K562 (cell line): ENCODE data around the gene MAST4. TPM values are rescaled to one million over a fixed set of nuclear protein-coding genes. Genes with fewer than 3 reads are reported as not detected.

ENCODE experiments used
- ATAC-seq: fragments of 200-7000 bp; cut with Tn5 transposase; 3 replicates; pipeline ENCODE4 v1.9.1; 2020; ENCODE audit warnings: moderate library complexity
- BruUV-seq: library from RNA; stranded (reverse); fragments of 400-500 nt; replicated peaks from 2 replicates; lab custom pipeline; 2021; lab: Mats Ljungman, UMichigan
- CTCF ChIA-PET: fragments of 300-600 bp; formaldehyde crosslinking; extraction: SDS; loops from one replicate; lab custom pipeline; 2021; ENCODE audit warnings: low intra/inter-chr PET ratio; lab: Yijun Ruan, JAX
- POLR2A ChIA-PET: fragments of 300-600, 350-650 bp; sonication (Branson Sonifier 250); formaldehyde crosslinking; extraction: SDS; loops from one replicate; lab custom pipeline; 2021; ENCODE audit warnings: antibody characterized with exemption, inconsistent platforms; lab: Yijun Ruan, JAX
- DNase-seq, 4 experiments: peaks; one replicate each; pipeline versions ENCODE4 v3.0.0 to v3.0.0-alpha.2; 2011 to 2018; ENCODE audit warnings: low spot score in 3 of 4, mixed read lengths in 3 of 4; ENCODE audit errors: extremely low read depth in 1 of 4
- FAIRE-seq: peaks from 2 replicates; lab custom pipeline; 2011; peaks lifted over from hg19 to GRCh38; lab: Jason Lieb, UNC
- H2AFZ ChIP-seq: 2 replicates; pipeline ENCODE4 v1.6.0; 2011; ENCODE audit warnings: low read depth, low read length, control low read depth, inconsistent platforms
- H3K27ac ChIP-seq: fragments of 200-600 bp; 3 replicates; pipeline ENCODE4 v1.8.0; 2011; ENCODE audit warnings: low read depth, mild to moderate bottlenecking, control low read depth, inconsistent platforms, low read length, moderate library complexity, mixed read lengths; ENCODE audit errors: extremely low read depth
- H3K27me3 ChIP-seq, 2 experiments: fragments of 300-600 bp in 1 of 2; 2 replicates in 1 of 2; 3 replicates in 1 of 2; pipeline versions ENCODE4 v1.6.0 to v1.8.0; 2011; ENCODE audit warnings: inconsistent platforms in 2 of 2, low read length in 2 of 2, mild to moderate bottlenecking in 1 of 2, mixed read lengths in 1 of 2, moderate library complexity in 1 of 2; ENCODE audit not compliant: control insufficient read depth in 2 of 2, insufficient read depth in 2 of 2
- H3K36me3 ChIP-seq: fragments of 300-600 bp; 3 replicates; pipeline ENCODE4 v1.8.0; 2011; ENCODE audit warnings: mild to moderate bottlenecking, low read length, inconsistent platforms; ENCODE audit not compliant: control insufficient read depth, insufficient read depth
- H3K4me1 ChIP-seq, 2 experiments: fragments of 200-600 bp in 1 of 2; replicated peaks in 1 of 2; 2 replicates in 1 of 2; 3 replicates in 1 of 2; pipeline versions ENCODE4 v1.5.1 to v1.8.0; 2011; ENCODE audit warnings: inconsistent platforms in 2 of 2, low read length in 2 of 2, mild to moderate bottlenecking in 1 of 2, mixed read lengths in 1 of 2, moderate library complexity in 1 of 2; ENCODE audit not compliant: control insufficient read depth in 2 of 2, insufficient read depth in 2 of 2
- H3K4me2 ChIP-seq: 2 replicates; pipeline ENCODE4 v1.6.1; 2011; ENCODE audit warnings: low read length, control low read depth, inconsistent platforms, mixed read lengths; ENCODE audit not compliant: insufficient read depth
- H3K4me3 ChIP-seq: fragments of 200-600 bp; sonication (generic), shearing (Covaris generic); 2 replicates; pipeline ENCODE4 v1.5.1; 2016; ENCODE audit warnings: control low read depth, inconsistent platforms
- H3K79me2 ChIP-seq: fragments of 200-600 bp; 3 replicates; pipeline ENCODE4 v1.8.0; 2011; ENCODE audit warnings: low read length, inconsistent platforms; ENCODE audit not compliant: control insufficient read depth, insufficient read depth
- H3K9ac ChIP-seq, 2 experiments: 2 replicates each; pipeline versions ENCODE4 v1.6.0 to v1.6.1; 2011; ENCODE audit warnings: low read depth in 2 of 2, low read length in 2 of 2, control low read depth in 1 of 2, inconsistent platforms in 1 of 2, mild to moderate bottlenecking in 1 of 2, mixed read lengths in 1 of 2; ENCODE audit not compliant: insufficient read depth in 1 of 2
- H3K9me1 ChIP-seq: one replicate; pipeline ENCODE4 v1.6.0; 2011; ENCODE audit warnings: inconsistent platforms, mild to moderate bottlenecking, low read length, moderate library complexity; ENCODE audit not compliant: control insufficient read depth, insufficient read depth
- H3K9me3 ChIP-seq: replicated peaks from 2 replicates; pipeline ENCODE4 v1.5.1; 2011; ENCODE audit warnings: low read depth, low read length, inconsistent platforms; ENCODE audit not compliant: control insufficient read depth, insufficient read depth
- H4K20me1 ChIP-seq: replicated peaks from 2 replicates; pipeline ENCODE4 v1.6.1; 2011; ENCODE audit warnings: low read length, inconsistent platforms, mixed read lengths; ENCODE audit not compliant: control insufficient read depth, insufficient read depth
- CBFB ChIP-seq: sonication (generic); formaldehyde crosslinking; IDR thresholded peaks from 2 replicates; pipeline ENCODE4 v1.4.0; 2020; ENCODE audit warnings: mild to moderate bottlenecking, missing genetic modification reagents
- ZNF121 ChIP-seq: sonication (generic); formaldehyde crosslinking; conservative IDR thresholded peaks from 2 replicates; pipeline ENCODE4 v1.8.0; 2022; ENCODE audit warnings: missing genetic modification reagents
- ZNF668 ChIP-seq: fragments of 250-450 bp; sonication (Bioruptor Pico); IDR thresholded peaks from 2 replicates; pipeline ENCODE4 v1.8.0; 2022; ENCODE audit warnings: mild to moderate bottlenecking, inconsistent platforms
- ZNF764 ChIP-seq: fragments of 250-450 bp; sonication (Bioruptor Pico); IDR thresholded peaks from 2 replicates; pipeline ENCODE4 v1.4.0; 2020; ENCODE audit warnings: low read depth, mild to moderate bottlenecking, moderate library complexity
- ZNF785 ChIP-seq: fragments of 250-450 bp; sonication (Bioruptor Pico); IDR thresholded peaks from 2 replicates; pipeline ENCODE4 v1.4.0; 2020; ENCODE audit warnings: mild to moderate bottlenecking
- WGBS: fragments of 100-300 bp; shearing (Covaris generic); methylation state at CpG from one replicate; pipeline ENCODE4 v1.1.6; 2016; ENCODE audit warnings: low coverage, mixed read lengths; ENCODE audit not compliant: insufficient coverage; ENCODE audit errors: missing lambda C conversion rate; 5-methylcytosine and 5-hydroxymethylcytosine counted together
- in situ Hi-C: fragments of 300-500 bp; cut with MboI; formaldehyde crosslinking; loops from 4 replicates; pipeline ENCODE4 v1.15.0; 2018; ENCODE audit warnings: inconsistent platforms, mixed read lengths
- intact Hi-C: fragments of 100-400 bp; cut with micrococcal nuclease; formaldehyde crosslinking; loops from 2 replicates; pipeline ENCODE4 v1.14.2; 2022
- polyA plus RNA-seq, 8 experiments: library from polyadenylated mRNA; depleted of rRNA in 4 of 8; stranded (reverse) in 5 of 8; unstranded in 3 of 8; fragments of >200 nt; fragmentation: Nextera tagmentation in 2 of 8; fragmentation: Illumina TruSeq in 1 of 8; extraction: Ambion mirVana in 2 of 8; extraction: Trizol in 1 of 8; gene quantifications; 2 replicates each; pipeline versions ENCODE4 v1.2.1 to v1.2.3, GENCODE V29; 2011 to 2014; ENCODE audit warnings: inconsistent platforms in 1 of 8, missing spikeins in 1 of 8
- total RNA-seq, 7 experiments: library from RNA; depleted of rRNA in 6 of 7; stranded (reverse); fragments of >200 nt in 6 of 7; fragmentation: Illumina TruSeq in 2 of 7; extraction: Trizol in 2 of 7; gene quantifications; 2 replicates each; pipeline versions ENCODE4 v1.2.1 to v1.2.3, GENCODE V29; 2011 to 2021; ENCODE audit warnings: low replicate concordance in 1 of 7
- TF ChIP-seq, protein P1 (sequence below): fragments of 250-450 bp; sonication (Bioruptor Pico); IDR thresholded peaks from 2 replicates; pipeline ENCODE4 v1.4.0; 2020
- TF ChIP-seq, protein P2 (sequence below): sonication (generic); formaldehyde crosslinking; IDR thresholded peaks from 2 replicates; pipeline ENCODE4 v1.8.1; 2023; ENCODE audit warnings: mild to moderate bottlenecking, missing genetic modification reagents, moderate library complexity
- TF ChIP-seq, protein P3 (sequence below): fragments of 250-450 bp; sonication (Bioruptor Pico); IDR thresholded peaks from 2 replicates; pipeline ENCODE4 v1.8.0; 2022; ENCODE audit warnings: moderate library complexity, mild to moderate bottlenecking, inconsistent platforms
- TF ChIP-seq, protein P4 (sequence below): sonication (generic); formaldehyde crosslinking; IDR thresholded peaks from 2 replicates; pipeline ENCODE4 v1.8.0; 2022; ENCODE audit warnings: missing genetic modification reagents, mild to moderate bottlenecking, moderate library complexity, borderline replicate concordance

The MAST4 gene
- total and polyA plus RNA-seq, 9 of the 15 experiments (the other 6 are each of a cell fraction or from before 2014, with no cell fraction given), result 0.88 to 10.1 (median 5.2) TPM

DNA sequence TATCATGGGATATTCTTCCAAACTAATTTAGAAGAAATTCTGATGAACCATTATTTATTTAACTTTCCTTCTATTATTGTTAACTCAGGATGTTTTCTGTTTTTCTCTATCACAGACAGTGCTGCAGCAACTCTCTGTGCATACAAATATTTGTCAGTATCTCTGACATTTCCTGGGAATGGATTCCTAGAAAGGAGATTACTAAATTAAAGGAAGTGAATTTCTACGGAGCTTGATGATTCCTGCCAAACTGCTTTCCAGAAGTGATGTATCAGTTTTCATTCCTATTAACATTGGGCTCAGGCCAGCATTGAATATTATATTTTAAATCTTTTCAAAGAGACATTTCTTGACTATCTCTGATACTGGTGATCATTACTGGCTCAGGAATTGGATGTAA is 26.0 kb upstream of the MAST4 start:
- Histone ChIP-seq H3K9ac (no peak overlapping the region), H3K4me3 (no peak overlapping the region), H3K4me2 (no peak overlapping the region), H3K36me3 (no peaks in the 10 kb centered on the region), H3K27me3 (no peaks in the 10 kb centered on the region), H3K27ac (no peak overlapping the region), H2AFZ (no peak overlapping the region), H3K4me1 (no peaks in the 10 kb centered on the region), H4K20me1 (no peaks in the 10 kb centered on the region), H3K79me2 (no peaks in the 10 kb centered on the region), H3K9me1 (no peaks in the 10 kb centered on the region), H3K9me3 (no peaks in the 10 kb centered on the region)
- in situ Hi-C loops, result no loop called here
- intact Hi-C loops, result no loop called here
- 0% methylated on average over 1 of the region's 1 CpG for WGBS
- TF ChIP-seq, protein P1, sequence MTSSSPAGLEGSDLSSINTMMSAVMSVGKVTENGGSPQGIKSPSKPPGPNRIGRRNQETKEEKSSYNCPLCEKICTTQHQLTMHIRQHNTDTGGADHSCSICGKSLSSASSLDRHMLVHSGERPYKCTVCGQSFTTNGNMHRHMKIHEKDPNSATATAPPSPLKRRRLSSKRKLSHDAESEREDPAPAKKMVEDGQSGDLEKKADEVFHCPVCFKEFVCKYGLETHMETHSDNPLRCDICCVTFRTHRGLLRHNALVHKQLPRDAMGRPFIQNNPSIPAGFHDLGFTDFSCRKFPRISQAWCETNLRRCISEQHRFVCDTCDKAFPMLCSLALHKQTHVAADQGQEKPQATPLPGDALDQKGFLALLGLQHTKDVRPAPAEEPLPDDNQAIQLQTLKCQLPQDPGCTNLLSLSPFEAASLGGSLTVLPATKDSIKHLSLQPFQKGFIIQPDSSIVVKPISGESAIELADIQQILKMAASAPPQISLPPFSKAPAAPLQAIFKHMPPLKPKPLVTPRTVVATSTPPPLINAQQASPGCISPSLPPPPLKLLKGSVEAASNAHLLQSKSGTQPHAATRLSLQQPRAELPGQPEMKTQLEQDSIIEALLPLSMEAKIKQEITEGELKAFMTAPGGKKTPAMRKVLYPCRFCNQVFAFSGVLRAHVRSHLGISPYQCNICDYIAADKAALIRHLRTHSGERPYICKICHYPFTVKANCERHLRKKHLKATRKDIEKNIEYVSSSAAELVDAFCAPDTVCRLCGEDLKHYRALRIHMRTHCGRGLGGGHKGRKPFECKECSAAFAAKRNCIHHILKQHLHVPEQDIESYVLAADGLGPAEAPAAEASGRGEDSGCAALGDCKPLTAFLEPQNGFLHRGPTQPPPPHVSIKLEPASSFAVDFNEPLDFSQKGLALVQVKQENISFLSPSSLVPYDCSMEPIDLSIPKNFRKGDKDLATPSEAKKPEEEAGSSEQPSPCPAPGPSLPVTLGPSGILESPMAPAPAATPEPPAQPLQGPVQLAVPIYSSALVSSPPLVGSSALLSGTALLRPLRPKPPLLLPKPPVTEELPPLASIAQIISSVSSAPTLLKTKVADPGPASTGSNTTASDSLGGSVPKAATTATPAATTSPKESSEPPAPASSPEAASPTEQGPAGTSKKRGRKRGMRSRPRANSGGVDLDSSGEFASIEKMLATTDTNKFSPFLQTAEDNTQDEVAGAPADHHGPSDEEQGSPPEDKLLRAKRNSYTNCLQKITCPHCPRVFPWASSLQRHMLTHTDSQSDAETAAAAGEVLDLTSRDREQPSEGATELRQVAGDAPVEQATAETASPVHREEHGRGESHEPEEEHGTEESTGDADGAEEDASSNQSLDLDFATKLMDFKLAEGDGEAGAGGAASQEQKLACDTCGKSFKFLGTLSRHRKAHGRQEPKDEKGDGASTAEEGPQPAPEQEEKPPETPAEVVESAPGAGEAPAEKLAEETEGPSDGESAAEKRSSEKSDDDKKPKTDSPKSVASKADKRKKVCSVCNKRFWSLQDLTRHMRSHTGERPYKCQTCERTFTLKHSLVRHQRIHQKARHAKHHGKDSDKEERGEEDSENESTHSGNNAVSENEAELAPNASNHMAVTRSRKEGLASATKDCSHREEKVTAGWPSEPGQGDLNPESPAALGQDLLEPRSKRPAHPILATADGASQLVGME (CRISPR knock-in tag), result no peak
- TF ChIP-seq ZNF668 (CRISPR knock-in tag) (no peak), ZNF121 (CRISPR knock-in tag) (no peak), CBFB (CRISPR knock-in tag) (no peak), ZNF764 (CRISPR knock-in tag) (no peak), ZNF785 (CRISPR knock-in tag) (no peak)
- TF ChIP-seq, protein P2, sequence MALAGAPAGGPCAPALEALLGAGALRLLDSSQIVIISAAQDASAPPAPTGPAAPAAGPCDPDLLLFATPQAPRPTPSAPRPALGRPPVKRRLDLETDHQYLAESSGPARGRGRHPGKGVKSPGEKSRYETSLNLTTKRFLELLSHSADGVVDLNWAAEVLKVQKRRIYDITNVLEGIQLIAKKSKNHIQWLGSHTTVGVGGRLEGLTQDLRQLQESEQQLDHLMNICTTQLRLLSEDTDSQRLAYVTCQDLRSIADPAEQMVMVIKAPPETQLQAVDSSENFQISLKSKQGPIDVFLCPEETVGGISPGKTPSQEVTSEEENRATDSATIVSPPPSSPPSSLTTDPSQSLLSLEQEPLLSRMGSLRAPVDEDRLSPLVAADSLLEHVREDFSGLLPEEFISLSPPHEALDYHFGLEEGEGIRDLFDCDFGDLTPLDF, result no peak
- TF ChIP-seq, protein P3, sequence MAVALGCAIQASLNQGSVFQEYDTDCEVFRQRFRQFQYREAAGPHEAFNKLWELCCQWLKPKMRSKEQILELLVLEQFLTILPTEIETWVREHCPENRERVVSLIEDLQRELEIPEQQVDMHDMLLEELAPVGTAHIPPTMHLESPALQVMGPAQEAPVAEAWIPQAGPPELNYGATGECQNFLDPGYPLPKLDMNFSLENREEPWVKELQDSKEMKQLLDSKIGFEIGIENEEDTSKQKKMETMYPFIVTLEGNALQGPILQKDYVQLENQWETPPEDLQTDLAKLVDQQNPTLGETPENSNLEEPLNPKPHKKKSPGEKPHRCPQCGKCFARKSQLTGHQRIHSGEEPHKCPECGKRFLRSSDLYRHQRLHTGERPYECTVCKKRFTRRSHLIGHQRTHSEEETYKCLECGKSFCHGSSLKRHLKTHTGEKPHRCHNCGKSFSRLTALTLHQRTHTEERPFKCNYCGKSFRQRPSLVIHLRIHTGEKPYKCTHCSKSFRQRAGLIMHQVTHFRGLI (CRISPR knock-in tag), result no peak
- TF ChIP-seq, protein P4, sequence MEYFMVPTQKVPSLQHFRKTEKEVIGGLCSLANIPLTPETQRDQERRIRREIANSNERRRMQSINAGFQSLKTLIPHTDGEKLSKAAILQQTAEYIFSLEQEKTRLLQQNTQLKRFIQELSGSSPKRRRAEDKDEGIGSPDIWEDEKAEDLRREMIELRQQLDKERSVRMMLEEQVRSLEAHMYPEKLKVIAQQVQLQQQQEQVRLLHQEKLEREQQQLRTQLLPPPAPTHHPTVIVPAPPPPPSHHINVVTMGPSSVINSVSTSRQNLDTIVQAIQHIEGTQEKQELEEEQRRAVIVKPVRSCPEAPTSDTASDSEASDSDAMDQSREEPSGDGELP, result no peak
- no TSS peak for BruUV-seq
- ChIA-PET POLR2A (interaction anchor here (0.6 to 1.3 kb wide), 2 partner anchors 37 to 246 kb away, joined by 3 to 4 read pairs; no protein-coding TSS in a partner anchor), CTCF (no interaction called here)
- no peak for ATAC-seq
- DNase-seq, result no peak
- no peak for FAIRE-seq
